Stimulated activated naive CD8-positive, alpha-beta T cell treated with anti-CD3 and anti-CD28 coated beads, Interleukin-15, amount 100 ng/mL, for 72 hours (primary cell): ENCODE results near the gene RXRA.
A peak's percentile ranks its signal among the peaks of the same experiment; 100 is the strongest.
"Not testable (repeated sequence)": the region's sequence is repeated elsewhere in the genome, so short reads cannot be mapped to it uniquely, and the experiment has no call there.

Experiments used
- ATAC-seq: fragments of 150-1000 bp; cut with Tn5 transposase; 2 replicates; pipeline ENCODE4 v1.10.0; 2021; ENCODE audit warnings: mild to moderate bottlenecking, moderate library complexity
- DNase-seq, 2 donors: peaks; one replicate each; pipeline ENCODE4 v3.0.0; 2021 to 2022
- H3K27ac Mint-ChIP-seq, 2 donors: one replicate each; pipeline ENCODE4 v1.8.0; 2022; ENCODE audit warnings: mild to moderate bottlenecking in 2 of 2, mixed read lengths in 2 of 2, moderate library complexity in 2 of 2
- H3K27me3 Mint-ChIP-seq: one replicate; pipeline ENCODE4 v1.8.0; 2022; ENCODE audit warnings: mixed read lengths
- H3K4me1 Mint-ChIP-seq: one replicate; pipeline ENCODE4 v1.8.0; 2022; ENCODE audit warnings: mild to moderate bottlenecking, mixed read lengths
- H3K4me3 Mint-ChIP-seq, 2 donors: one replicate each; pipeline ENCODE4 v1.8.0; 2022; ENCODE audit warnings: mild to moderate bottlenecking in 2 of 2, mixed read lengths in 2 of 2, moderate library complexity in 1 of 2
- H3K9me3 Mint-ChIP-seq, 2 donors: one replicate each; pipeline ENCODE4 v1.8.0; 2022; ENCODE audit warnings: mixed read lengths in 2 of 2

The RXRA gene

GRCh38 chr9:134301387-134302129 lies 24.7 kb upstream of the RXRA start:
- peaks cover 16% of the 10 kb centered on the region for H3K4me1 Mint-ChIP-seq
- H3K27ac Mint-ChIP-seq = peak overlapping the region in 1 of 2 donors; percentile 77
- DNase-seq = peak; percentile 74 to 89
- H3K27me3 Mint-ChIP-seq = peaks cover 26% of the 10 kb centered on the region
- no peak overlapping the region for H3K4me3 Mint-ChIP-seq
- no peaks in the 10 kb centered on the region for H3K9me3 Mint-ChIP-seq
- peak; percentile 100 for ATAC-seq

GRCh38 chr9:134302130-134302817 lies 24.0 kb upstream of the RXRA start:
- DNase-seq = no peak
- H3K27me3 Mint-ChIP-seq = peaks cover 26% of the 10 kb centered on the region
- ATAC-seq = no peak
- no peaks in the 10 kb centered on the region for H3K9me3 Mint-ChIP-seq
- H3K4me1 Mint-ChIP-seq = peaks cover 16% of the 10 kb centered on the region
- H3K4me3 Mint-ChIP-seq = no peak overlapping the region
- peak overlapping the region in 1 of 2 donors; percentile 77 for H3K27ac Mint-ChIP-seq

- H3K9me3 Mint-ChIP-seq = no peaks in the 10 kb centered on the region
- DNase-seq = no peak
- H3K4me3 Mint-ChIP-seq = no peak overlapping the region
- no peak for ATAC-seq
- H3K4me1 Mint-ChIP-seq = peaks cover 16% of the 10 kb centered on the region
- H3K27me3 Mint-ChIP-seq = peaks cover 16% of the 10 kb centered on the region
- H3K27ac Mint-ChIP-seq = no peak overlapping the region
Measured at GRCh38 chr9:134303601-134304000, 22.7 kb upstream of the RXRA start.

- ATAC-seq (no peak), DNase-seq (no peak)
- no peaks in the 10 kb centered on the region for H3K9me3 Mint-ChIP-seq
- H3K27ac Mint-ChIP-seq = no peak overlapping the region
- H3K4me3 Mint-ChIP-seq = no peak overlapping the region
- H3K27me3 Mint-ChIP-seq = peaks cover 14% of the 10 kb centered on the region
- H3K4me1 Mint-ChIP-seq = peaks cover 16% of the 10 kb centered on the region
Measured at GRCh38 chr9:134304261-134304660, 22.0 kb upstream of the RXRA start.

GRCh38 chr9:134304690-134305089 lies 21.6 kb upstream of the RXRA start:
- ATAC-seq = no peak
- H3K4me3 Mint-ChIP-seq = no peak overlapping the region
- DNase-seq = no peak
- no peak overlapping the region for H3K27ac Mint-ChIP-seq
- peaks cover 14% of the 10 kb centered on the region for H3K27me3 Mint-ChIP-seq
- H3K4me1 Mint-ChIP-seq = peaks cover 16% of the 10 kb centered on the region
- H3K9me3 Mint-ChIP-seq = no peaks in the 10 kb centered on the region

- Mint-ChIP-seq H3K4me1 (peaks cover 15% of the 10 kb centered on the region), H3K4me3 (no peak overlapping the region), H3K9me3 (no peaks in the 10 kb centered on the region), H3K27ac (no peak overlapping the region), H3K27me3 (peaks cover 5% of the 10 kb centered on the region)
- no peak for DNase-seq
- ATAC-seq = no peak
Measured at GRCh38 chr9:134305533-134305932, 20.7 kb upstream of the RXRA start.

GRCh38 chr9:134306042-134306441 lies 20.2 kb upstream of the RXRA start:
- not testable (repeated sequence) for H3K9me3 Mint-ChIP-seq, H3K4me1 Mint-ChIP-seq, H3K27ac Mint-ChIP-seq, DNase-seq, ATAC-seq, H3K4me3 Mint-ChIP-seq, H3K27me3 Mint-ChIP-seq

- Mint-ChIP-seq H3K27ac (no peak overlapping the region), H3K9me3 (no peaks in the 10 kb centered on the region), H3K4me3 (no peak overlapping the region), H3K27me3 (no peaks in the 10 kb centered on the region), H3K4me1 (peaks cover 1% of the 10 kb centered on the region)
- ATAC-seq (no peak), DNase-seq (no peak)
Measured at GRCh38 chr9:134306636-134307600, 19.3 kb upstream of the RXRA start.

GRCh38 chr9:134307674-134308638 lies 18.3 kb upstream of the RXRA start:
- H3K27me3 Mint-ChIP-seq = peaks cover 7% of the 10 kb centered on the region
- no peaks in the 10 kb centered on the region for H3K4me1 Mint-ChIP-seq
- no peak for DNase-seq
- ATAC-seq = no peak
- H3K9me3 Mint-ChIP-seq = no peaks in the 10 kb centered on the region
- no peak overlapping the region for H3K27ac Mint-ChIP-seq
- no peak overlapping the region for H3K4me3 Mint-ChIP-seq

GRCh38 chr9:134308639-134309220 lies 17.5 kb upstream of the RXRA start:
- H3K9me3 Mint-ChIP-seq, H3K27ac Mint-ChIP-seq, ATAC-seq, H3K4me3 Mint-ChIP-seq, H3K4me1 Mint-ChIP-seq, DNase-seq: not testable (repeated sequence)
- peaks cover 14% of the 10 kb centered on the region for H3K27me3 Mint-ChIP-seq

GRCh38 chr9:134313470-134313869 lies 12.8 kb upstream of the RXRA start:
- ATAC-seq (no peak), DNase-seq (no peak)
- no peaks in the 10 kb centered on the region for H3K4me1 Mint-ChIP-seq
- no peak overlapping the region for H3K27ac Mint-ChIP-seq
- H3K9me3 Mint-ChIP-seq = peaks cover 0 to 8% of the 10 kb centered on the region in 2 donors
- no peak overlapping the region for H3K4me3 Mint-ChIP-seq
- H3K27me3 Mint-ChIP-seq = peaks cover 27% of the 10 kb centered on the region

GRCh38 chr9:134314039-134314949 lies 12.0 kb upstream of the RXRA start:
- H3K4me3 Mint-ChIP-seq = no peak overlapping the region
- DNase-seq (no peak), ATAC-seq (no peak)
- no peaks in the 10 kb centered on the region for H3K4me1 Mint-ChIP-seq
- peaks cover 27% of the 10 kb centered on the region for H3K27me3 Mint-ChIP-seq
- peaks cover 0 to 8% of the 10 kb centered on the region in 2 donors for H3K9me3 Mint-ChIP-seq
- H3K27ac Mint-ChIP-seq = no peak overlapping the region

GRCh38 chr9:134314950-134315715 lies 11.1 kb upstream of the RXRA start:
- Mint-ChIP-seq H3K4me3 (no peak overlapping the region), H3K27me3 (peaks cover 27% of the 10 kb centered on the region), H3K9me3 (peaks cover 0 to 8% of the 10 kb centered on the region in 2 donors), H3K4me1 (no peaks in the 10 kb centered on the region), H3K27ac (no peak overlapping the region)
- ATAC-seq (no peak), DNase-seq (no peak)
